Neural cell (in vitro differentiated cells): ENCODE results near the gene ZNF880.

Source experiments
- EP300 ChIP-seq: fragments of 450-650 bp; conservative IDR thresholded peaks from 2 replicates; pipeline ENCODE4 v1.6.1; 2014; ENCODE audit warnings: antibody characterized with exemption, mild to moderate bottlenecking, moderate library complexity; ENCODE audit not compliant: poor library complexity, severe bottlenecking
- MXI1 ChIP-seq: fragments of 450-650 bp; conservative IDR thresholded peaks from 2 replicates; pipeline ENCODE4 v1.6.1; 2014; ENCODE audit warnings: antibody characterized with exemption, mild to moderate bottlenecking; ENCODE audit not compliant: poor library complexity, severe bottlenecking
- RAD21 ChIP-seq: fragments of 450-650 bp; conservative IDR thresholded peaks from 2 replicates; pipeline ENCODE4 v1.6.1; 2014; ENCODE audit warnings: antibody characterized with exemption, mild to moderate bottlenecking, moderate library complexity
- TAF1 ChIP-seq: IDR thresholded peaks from 2 replicates; pipeline ENCODE4 v1.6.1; 2012; ENCODE audit warnings: low read depth
- TF ChIP-seq, protein P1 (sequence below): fragments of 450-650 bp; IDR thresholded peaks from 2 replicates; pipeline ENCODE4 v1.5.1; 2014; ENCODE audit warnings: antibody characterized with exemption, mild to moderate bottlenecking, moderate library complexity; ENCODE audit not compliant: poor library complexity, severe bottlenecking
- TF ChIP-seq, protein P2 (sequence below): IDR thresholded peaks from 2 replicates; pipeline ENCODE4 v1.6.1; 2012; ENCODE audit warnings: borderline replicate concordance

DNA sequence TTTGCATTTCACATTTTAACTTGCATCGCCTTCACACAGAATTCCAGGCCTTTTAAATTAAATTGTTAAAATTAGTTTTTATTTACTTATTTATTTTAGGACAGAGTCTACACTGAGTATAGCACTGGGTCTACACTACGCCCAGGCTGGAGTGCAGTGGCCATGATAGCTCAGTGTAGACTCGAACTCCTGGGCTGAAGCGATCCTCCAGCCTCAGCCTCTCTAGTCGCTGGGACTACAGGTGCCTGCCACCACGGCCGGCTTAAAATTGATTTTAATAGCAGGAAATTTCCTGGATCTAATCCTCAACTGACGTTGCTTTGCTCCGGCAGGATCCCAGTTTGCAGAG lies 34.0 kb upstream of the ZNF880 start:
- TF ChIP-seq, protein P1, sequence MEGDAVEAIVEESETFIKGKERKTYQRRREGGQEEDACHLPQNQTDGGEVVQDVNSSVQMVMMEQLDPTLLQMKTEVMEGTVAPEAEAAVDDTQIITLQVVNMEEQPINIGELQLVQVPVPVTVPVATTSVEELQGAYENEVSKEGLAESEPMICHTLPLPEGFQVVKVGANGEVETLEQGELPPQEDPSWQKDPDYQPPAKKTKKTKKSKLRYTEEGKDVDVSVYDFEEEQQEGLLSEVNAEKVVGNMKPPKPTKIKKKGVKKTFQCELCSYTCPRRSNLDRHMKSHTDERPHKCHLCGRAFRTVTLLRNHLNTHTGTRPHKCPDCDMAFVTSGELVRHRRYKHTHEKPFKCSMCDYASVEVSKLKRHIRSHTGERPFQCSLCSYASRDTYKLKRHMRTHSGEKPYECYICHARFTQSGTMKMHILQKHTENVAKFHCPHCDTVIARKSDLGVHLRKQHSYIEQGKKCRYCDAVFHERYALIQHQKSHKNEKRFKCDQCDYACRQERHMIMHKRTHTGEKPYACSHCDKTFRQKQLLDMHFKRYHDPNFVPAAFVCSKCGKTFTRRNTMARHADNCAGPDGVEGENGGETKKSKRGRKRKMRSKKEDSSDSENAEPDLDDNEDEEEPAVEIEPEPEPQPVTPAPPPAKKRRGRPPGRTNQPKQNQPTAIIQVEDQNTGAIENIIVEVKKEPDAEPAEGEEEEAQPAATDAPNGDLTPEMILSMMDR: no peak
- no peak for TF ChIP-seq MXI1
- no peak for TF ChIP-seq EP300
- TF ChIP-seq, protein P2, sequence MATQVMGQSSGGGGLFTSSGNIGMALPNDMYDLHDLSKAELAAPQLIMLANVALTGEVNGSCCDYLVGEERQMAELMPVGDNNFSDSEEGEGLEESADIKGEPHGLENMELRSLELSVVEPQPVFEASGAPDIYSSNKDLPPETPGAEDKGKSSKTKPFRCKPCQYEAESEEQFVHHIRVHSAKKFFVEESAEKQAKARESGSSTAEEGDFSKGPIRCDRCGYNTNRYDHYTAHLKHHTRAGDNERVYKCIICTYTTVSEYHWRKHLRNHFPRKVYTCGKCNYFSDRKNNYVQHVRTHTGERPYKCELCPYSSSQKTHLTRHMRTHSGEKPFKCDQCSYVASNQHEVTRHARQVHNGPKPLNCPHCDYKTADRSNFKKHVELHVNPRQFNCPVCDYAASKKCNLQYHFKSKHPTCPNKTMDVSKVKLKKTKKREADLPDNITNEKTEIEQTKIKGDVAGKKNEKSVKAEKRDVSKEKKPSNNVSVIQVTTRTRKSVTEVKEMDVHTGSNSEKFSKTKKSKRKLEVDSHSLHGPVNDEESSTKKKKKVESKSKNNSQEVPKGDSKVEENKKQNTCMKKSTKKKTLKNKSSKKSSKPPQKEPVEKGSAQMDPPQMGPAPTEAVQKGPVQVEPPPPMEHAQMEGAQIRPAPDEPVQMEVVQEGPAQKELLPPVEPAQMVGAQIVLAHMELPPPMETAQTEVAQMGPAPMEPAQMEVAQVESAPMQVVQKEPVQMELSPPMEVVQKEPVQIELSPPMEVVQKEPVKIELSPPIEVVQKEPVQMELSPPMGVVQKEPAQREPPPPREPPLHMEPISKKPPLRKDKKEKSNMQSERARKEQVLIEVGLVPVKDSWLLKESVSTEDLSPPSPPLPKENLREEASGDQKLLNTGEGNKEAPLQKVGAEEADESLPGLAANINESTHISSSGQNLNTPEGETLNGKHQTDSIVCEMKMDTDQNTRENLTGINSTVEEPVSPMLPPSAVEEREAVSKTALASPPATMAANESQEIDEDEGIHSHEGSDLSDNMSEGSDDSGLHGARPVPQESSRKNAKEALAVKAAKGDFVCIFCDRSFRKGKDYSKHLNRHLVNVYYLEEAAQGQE: no peak
- TF ChIP-seq RAD21: no peak
- TF ChIP-seq TAF1: no peak
